Activated CD4-positive, alpha-beta T cell treated with anti-CD3 and anti-CD28 coated beads, Interleukin-2, Interleukin-4, amounts not matched to agents 100 ng/mL and 50 ng/mL, durations not matched to agents 16 hours and 8 hours (primary cell): ENCODE results near the gene NANOS2.

Experiments
- DNase-seq: peaks from one replicate; pipeline ENCODE4 v3.0.0-alpha.2; 2020; ENCODE audit warnings: low spot score

The NANOS2 gene

DNA sequence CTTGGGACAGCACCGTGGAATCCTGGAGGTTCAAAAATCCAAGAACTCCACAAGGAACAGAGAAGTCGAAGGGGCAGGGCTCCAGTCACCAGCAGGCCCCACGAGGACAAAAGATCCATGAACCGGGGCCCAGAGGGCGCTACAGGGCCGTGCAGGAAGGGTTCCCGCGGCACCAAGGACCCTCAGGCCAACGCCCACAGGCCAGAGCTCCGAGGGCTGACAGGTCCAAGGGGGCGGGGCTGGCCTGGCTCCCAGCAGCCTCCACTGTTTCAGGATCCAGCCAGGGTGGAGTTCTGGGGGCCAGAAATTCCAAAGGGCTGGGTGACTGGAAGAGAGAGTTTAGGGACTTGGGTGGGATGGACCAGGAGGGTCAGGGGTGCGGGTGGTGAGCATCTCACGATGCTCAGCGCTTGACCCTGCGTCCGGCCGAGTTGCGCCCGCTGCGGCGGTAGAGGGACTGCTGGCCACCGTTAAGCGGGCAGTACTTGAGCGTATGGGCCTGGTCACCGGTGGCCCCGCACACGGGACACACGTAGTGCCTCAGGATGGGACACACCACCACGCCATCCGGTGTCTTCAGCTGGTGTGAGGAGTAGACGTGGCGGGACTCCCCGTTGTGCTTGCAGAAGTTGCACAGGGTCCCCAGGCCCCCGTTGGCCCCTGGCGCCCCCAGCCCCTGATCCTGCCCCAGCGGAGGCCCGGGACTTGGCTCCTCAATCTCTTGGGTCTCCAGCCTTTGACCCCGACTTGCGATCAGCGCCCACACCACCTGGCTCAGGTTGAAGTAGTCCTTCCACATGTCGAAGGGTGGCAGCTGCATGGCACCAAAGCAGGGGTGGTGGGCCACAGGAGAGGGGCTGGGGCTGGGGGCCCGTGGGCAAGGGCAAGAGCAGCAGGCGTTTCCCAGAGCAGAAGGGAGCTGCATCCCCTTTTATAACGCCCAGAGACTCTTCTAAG, at the start of gene NANOS2:
NANOS2 (minus strand) TSS at position 905 of the 957 bp plus-strand sequence; CDS start at position 820, 85 bp downstream.
- DNase-seq = no peak

DNA sequence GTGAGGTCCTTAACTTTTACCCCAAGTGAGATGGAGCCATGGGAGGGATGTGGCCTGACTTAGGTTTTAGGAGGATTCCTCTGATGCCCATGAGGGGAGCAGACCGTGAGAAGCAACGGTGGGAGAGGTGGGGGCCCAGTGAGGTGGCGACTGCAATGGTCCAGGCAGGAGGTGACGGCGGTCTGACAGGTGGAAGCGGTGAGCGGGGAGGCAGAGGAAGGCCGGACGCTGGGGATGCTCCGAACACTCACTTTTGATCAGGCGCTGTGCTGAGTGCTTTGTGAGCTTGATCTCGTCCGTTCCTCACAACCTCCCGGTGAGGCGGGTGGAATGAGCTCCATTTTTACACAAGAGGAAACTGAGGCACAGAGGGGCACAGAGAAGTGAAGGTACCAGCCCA, 47.4 kb upstream of the NANOS2 start:
- no peak for DNase-seq

- no peak for DNase-seq
Observed at GRCh38 chr19:45960595-45961235, 46.1 kb upstream of the NANOS2 start.

DNA sequence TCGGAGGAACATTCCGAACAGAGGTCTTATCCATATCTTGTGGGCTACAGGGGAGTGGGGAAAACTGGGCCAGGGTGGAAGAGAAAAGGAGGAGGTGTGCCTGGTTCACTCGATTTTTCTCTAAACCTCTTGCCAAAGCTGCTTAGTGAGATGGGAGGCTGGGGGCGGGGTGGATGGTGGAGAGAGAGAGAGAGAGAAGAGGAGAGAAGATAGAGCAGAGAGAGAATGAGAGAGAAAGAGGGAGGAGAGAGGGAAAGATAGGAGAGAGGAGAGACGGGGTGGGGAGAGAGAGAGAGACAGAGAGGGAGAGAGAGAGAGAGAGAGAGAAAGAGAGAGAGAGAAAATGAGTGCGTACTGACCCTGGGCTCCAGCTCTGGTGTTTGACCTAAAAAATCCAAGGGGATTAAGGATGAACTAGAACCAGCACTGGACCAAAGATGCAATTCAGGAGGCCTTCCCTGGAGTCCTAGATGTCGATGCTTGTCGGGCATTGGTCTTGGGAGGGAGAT, 45.0 kb upstream of the NANOS2 start:
- no peak for DNase-seq

DNA sequence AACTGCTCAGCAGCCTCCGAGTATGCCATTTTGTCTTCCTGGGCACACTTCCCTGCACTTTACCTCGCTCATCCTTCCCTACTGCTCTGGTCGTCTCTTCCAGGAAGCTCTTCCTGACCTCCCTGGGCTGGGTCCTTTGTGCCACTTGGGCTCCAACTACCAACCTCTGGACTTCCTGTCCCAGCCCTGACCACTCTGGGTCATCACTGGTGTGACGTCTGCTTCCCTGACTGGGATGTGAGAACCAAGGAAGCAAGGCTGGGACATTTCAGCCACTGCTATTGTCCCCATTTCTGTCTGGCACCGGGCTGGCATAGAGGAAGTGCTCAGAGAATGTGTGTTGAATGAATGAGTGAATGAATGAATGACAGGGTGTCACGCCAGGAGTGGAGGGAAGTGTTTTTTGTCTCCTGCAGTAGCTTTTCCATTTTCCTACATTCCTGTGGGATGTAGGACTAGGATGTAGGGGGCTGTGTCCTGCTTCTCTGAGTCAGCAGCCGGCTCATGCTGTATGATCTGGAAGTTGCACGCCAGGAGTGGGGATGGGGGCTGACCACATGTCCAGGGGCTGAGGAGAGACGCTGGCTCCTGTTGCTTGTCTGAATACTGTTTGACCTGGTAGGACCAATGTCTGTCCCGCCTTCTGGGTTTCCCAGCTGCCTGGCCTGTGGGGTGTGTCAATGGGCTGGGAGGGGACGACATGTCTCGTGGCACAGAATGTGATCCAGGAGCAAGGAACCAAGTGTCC, 44.4 kb upstream of the NANOS2 start:
- no peak for DNase-seq

GRCh38 chr19:45958320-45958719, 43.7 kb upstream of the NANOS2 start:
- DNase-seq = no peak

DNA sequence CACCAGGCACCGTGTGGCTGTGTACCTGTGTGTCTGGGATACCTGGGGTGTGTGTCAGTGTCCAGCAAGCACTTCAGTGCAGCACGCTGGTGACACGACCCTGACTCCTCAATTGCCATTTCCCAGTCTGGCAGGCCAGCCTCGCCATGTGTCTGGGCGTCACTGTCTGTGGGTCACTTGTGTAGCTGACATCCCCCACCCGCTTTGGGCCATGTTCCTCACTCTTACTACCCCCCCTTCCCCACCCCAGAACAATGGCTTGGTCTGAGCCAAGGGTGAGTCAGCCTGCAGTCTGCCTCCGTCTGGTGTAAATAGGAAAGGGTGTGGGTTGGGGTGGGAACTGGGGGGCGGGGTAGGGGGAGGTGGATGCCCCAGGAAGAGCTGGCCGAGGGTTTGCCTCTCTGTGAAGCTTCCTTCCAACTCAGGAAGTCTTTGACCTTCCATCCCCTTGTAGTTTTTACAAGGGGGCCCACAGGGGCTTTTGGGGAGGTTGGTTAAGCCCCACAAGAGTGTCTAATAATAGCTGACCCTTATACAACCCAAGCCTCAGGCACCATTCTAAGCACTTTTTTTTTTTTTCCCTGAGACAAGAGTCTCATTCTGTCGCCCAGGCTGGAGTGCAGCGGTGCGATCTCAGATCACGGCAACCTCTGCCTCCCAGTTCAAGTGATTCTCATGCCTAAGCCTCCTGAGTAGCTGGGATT, 41.5 kb upstream of the NANOS2 start:
- DNase-seq = no peak

- no peak for DNase-seq
Observed at GRCh38 chr19:45954156-45954555, 39.6 kb upstream of the NANOS2 start.

DNA sequence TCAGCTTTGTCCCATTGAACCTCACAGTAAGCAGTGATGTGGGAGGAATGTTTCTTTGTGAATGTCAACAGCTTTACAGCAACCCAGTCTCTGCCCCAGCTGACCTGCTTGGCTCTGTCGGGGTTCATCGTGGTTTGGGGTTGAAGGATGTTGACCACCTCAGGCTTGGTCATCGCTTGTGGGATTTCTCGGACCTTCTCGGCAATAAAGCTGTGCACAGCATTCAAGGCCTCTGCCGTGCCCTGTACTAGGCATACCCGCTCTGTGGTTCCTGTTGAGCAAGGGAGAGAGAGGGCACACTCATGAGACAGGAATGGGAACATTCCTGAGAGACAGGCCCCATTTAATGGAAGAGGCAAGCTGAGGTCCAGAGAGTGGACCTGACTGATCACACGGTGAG, 39.1 kb upstream of the NANOS2 start:
- no peak for DNase-seq

DNA sequence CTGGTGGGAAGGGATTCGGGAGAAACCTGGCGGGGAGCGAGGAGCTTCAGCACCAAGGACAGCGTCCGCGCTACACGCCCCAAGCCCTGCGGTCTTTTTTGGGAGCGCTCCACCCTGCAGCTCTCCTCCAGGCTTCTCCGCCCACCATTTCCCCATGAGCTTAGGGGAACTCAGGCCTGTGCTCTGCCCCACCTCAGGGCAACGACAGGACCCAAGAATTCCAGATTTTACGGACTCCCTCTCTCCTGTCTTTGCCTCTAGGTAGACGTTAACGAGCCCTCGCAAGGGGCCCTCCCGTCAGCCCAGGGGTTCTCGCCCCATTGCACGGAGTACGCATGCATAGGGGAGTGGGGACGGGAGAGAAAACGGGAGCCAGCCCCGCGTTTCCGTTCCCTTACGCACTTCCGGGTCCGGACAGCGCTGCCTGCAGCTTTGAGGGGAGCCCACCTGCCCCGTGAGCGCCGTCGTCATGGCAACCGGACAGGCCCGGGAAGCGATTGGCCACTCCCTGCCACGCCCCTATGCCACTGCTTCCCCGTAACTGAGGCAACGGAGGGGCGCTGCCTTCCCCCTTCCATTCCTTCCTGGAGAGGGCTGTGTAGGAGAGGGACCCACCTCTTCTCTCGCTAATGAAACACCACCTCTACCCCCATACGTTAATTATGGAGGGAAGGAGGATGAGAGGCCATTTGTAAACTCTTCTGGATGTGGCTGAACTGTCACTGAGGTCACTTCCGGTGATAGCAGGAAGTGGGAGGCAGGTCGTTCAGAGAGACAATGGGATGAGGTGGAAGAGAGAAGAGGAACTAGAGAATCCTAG, 38.3 kb upstream of the NANOS2 start:
- peak; percentile 32 for DNase-seq

- DNase-seq = no peak
Observed at GRCh38 chr19:45952341-45952685, 37.7 kb upstream of the NANOS2 start.

GRCh38 chr19:45947926-45948325, 33.3 kb upstream of the NANOS2 start:
- DNase-seq = no peak

GRCh38 chr19:45940515-45940805, 25.9 kb upstream of the NANOS2 start:
- DNase-seq = no peak

- no peak for DNase-seq
Observed at GRCh38 chr19:45939792-45940514, 25.4 kb upstream of the NANOS2 start.

DNA sequence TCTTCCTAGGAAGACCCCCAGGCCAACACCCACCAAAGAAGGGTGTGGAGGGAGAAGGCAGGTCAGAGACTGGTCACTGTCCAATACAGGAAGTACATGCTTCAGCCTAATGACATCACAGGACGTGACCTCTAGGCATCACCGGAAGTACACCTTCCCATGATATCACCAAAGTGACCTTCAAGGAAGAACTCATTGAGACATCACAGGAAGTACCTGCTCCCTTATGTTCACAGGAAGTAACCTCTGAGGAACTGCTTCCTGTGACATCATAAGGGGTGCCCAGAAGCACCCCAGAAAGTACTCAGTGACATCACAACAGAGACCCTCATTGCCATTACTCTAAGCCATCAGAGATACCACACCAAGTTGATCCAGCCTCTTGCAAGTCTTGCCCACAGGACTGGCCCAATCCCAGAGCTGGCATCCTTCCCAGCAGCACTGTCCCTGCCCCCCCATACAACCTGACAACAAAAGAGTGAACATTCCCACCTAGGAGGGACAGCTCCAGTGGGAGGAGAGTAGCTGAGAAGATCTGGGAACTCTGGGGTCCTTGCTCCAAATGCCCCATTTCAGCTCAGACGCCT, 24.2 kb upstream of the NANOS2 start:
- DNase-seq = peak; percentile 14

- no peak for DNase-seq
Observed at GRCh38 chr19:45935267-45935666, 20.7 kb upstream of the NANOS2 start.

DNA sequence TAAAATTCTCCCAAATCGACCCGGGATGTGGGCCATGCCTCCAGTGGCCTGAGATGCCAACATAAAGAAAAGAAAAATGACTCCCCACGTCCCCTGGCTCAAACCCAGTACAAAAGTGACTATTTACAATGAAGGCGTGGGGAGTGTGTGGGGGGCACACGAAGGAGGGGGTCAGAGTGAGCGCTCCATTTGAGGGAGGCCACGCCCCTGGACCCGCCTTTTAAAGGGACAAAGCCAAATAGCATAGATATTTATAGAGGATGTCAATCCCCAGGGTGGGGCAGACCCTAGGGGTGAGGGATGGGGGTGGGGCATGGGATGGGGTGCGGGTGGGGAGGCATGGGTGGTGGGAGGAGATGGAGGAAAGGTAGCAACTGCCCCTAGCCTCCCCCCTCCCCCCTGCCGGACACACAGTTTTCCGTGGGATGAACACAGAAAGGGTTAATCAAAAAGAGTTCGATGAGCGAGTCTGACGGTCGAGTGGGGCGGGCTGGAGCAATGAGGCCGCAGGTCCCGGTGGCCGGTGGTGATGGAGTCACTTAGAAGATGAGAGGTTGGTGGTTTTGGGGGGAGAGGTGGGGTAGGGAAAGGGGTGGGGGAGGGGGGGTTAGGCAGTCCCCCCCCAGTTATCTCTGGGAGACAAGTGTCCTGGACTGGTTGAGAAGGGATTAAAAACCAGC, 20.1 kb upstream of the NANOS2 start:
- no peak for DNase-seq

- no peak for DNase-seq
Observed at GRCh38 chr19:45933759-45934158, 19.2 kb upstream of the NANOS2 start.

GRCh38 chr19:45931055-45931454, 16.5 kb upstream of the NANOS2 start:
- DNase-seq = no peak

DNA sequence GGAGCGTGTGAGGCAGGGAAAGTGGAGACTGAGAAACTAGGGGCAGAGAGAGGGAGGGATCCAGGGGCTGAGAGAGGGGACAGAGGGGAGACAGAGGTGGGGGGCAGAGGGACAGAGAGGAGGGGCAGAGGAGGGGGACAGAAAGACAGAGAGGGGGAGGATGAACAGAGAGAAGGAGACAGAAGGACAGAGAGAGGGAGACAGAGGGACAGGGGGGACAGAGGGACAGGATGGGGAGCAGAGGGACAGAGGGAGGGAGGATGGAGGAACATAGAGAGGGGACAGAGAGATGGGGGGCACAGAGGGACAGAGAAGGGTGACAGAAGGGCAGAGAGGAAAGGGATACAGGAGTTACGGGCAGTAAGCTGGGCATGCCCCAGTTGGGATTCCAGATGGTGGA, 14.7 kb upstream of the NANOS2 start:
- DNase-seq = no peak
